ENCODE data around the gene ACTN1. TPM values are rescaled to one million over a fixed set of nuclear protein-coding genes. Genes with fewer than 3 reads are reported as not detected.

ACTN1 gene
- polyA plus RNA-seq, 10 donors: 37.5 to 58.3 (median 46.4) TPM

DNA sequence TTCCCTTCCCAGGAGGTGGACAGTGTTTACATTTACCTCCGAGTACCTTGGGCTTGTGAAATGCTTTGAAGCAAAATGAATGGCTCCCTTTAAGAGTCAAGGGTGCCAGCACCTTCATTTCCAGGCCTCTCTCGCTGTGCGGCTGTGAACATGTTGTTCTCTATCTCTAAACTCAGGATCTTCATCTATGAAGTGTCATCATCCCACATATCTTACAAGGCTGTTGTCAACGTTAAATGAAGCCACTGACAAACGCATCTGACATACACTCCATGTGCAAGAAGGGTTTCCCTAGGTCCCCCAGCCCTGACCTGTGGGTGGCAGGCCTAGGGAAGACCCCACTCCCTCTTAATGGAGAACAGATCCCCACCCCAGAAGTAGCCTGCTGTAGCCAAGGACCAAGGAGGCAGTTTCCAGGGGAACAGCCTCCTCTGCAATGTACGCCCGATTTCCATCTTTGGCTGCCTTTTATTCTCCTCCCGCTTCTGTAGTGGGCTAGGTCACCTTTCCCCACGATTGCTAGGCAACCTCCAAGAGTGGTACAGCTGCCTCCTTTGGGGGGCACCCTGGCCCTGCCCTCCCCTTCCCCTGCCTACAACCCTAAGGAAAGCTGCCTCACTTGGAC, 7.6 kb downstream of the ACTN1 start:
- DNase-seq: no peak

DNA sequence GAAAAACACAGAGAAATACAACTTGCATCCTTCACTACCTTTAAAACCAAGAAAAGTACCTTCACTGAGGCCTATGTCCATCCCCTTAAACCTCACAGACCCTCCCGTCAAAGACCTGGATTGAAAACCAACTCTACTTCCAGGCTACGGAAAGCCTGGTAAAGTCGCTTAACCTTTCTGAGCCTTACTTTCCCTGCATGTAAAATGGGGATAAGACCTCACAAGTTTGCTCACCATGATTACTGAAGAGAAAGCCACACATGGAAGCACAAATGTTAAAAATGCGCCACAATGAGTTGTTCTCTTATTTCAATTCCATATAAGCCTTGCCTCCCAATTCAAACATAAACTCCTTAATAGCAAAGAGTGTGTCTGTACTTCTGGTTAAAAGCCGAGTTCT, 8.4 kb downstream of the ACTN1 start:
- DNase-seq: no peak

DNA sequence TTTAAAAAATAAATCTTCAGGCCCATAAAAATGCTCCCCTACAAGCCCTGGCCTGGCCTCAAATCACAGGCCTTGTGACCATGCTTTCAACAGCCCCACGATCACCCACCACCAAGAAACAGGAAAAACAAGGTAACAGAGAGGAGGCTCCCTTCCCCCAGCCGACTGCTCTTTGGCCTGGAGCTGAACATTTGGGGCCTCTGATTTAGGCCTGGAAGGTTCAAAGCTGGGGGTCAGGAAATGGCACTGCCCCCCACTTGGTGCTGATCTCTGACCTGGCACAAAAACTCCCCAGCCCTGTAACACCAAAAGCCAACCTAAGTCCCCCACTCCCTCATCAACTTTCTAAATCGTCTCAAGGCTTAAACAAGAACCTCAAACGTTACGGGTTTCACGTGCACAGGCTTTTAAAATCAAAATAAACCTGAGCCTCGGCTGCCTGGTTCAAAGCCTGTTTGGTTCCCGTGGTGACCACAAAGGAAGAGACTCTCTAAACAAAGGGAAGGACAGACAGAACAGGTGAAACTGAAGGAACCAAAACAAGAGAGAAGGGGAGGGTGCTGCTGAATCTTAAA, 9.0 kb downstream of the ACTN1 start:
- DNase-seq: no peak

DNA sequence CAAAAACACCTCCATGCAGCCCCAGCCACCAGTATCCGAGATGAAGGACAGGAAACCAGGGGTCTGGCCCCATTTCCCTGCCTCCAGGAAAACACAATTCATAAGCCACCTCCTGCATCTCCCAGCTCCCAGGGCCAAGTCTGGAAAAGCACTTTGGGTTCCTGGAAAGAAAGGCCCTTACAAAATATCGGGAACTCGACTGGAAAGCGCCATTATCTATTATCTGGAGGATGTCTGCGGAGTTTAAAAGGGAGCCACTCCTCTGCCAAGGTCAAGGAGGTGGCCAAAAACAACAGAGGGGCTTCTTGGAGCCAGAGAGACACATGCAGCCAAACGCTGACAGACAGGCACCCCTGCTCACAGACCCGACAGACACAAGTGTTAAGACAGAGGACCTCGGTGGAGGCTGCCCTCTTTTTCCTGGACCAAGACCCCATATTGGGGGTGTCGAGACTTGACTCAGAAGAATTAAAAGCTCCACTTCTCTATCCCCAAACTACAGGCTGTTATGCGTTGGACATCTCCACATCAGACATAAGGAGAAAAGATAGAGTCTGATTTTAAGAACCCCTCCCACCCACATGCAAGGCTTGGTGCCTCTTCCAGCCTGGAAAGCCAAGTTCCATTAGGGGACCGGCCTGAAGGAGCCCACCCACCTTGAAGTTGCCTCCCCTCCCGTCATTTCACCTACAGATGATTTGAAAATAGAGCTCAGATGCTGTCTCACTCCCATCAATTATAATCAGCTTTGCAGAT, 9.6 kb downstream of the ACTN1 start:
- peak in 1 of 3 donors; percentile 71 for DNase-seq

DNA sequence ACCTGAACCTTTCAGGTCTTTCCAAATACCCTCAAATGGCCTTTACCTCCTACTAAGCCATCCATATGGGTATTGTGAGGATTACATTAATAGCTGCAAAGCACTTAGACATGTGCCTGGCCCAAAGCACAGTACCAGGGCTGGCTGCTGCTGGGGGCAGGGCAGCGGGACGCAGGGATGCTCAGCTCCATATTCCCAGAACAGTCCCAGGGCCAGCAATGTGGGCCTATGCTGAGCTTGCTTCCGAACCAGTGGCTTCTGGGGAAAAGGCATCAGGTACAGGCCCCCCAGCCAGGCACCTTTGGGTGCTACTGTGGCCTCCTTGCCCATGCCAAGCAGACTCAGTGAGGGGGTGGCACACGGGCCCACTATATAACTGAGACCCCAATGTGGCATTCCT, 10.4 kb downstream of the ACTN1 start:
- no peak for DNase-seq

DNA sequence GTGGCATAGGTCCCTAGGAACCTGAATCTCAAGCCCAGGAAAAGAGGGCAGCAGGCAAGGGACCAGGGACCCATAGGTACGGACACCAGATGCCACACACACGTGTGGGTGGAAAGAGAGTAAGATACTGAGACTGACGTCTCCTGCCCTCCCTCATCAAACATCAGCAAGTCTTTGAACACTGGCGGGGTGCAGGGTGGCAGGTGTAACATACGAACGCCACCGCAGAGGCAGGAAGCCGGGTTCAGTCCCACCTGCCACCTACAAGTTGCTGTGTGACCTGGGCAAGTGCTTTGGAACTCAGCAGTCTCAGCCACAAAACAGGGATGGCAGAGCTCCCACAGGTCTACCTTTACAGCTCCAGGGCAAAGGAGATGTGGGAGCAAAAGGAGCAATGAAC, 11.1 kb downstream of the ACTN1 start:
- DNase-seq: no peak

DNA sequence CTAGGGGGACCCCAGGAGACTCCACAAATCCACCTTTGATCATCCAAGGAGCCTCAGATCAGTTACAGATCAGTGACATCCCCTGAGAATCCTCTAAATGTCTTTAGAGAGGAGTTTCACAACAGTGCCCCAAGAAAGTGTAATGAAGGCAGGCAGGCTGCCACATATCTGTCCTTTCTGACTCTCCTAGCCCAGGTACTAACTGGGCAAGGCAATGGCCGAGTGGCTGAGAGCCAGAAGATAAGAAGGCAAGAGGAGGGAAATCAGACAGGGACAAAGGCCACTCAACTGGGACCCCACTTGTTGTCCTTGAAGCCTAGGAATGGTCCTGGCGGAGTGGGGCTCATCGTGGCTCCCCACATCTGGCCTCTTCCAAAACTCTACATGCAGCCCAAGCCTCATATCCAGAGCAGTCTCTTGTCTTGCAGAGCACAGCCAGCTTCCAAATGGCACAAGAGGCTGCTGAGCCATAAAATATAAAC, 11.6 kb downstream of the ACTN1 start:
- no peak for DNase-seq

DNA sequence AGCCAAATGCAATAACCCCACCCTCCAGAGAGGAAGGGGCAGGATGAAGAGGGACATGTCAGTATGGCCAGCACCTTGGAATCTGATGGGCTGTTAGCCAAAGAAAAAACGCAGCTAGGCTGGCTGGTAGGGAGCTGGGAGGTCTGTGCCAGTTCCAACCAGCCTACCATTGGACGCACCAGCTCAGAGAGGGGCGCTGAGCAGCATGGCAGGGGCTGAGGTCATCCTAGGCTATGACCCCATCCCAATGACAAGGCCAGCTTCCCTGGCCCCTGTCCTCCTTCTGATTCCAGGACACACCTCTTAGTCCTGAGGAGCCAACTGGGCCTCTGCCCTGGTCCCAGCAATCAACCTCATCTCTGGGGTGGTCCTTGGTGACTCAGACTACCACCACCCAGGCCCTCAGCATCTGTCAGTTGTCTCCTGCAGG, 12.2 kb downstream of the ACTN1 start:
- DNase-seq: no peak

DNA sequence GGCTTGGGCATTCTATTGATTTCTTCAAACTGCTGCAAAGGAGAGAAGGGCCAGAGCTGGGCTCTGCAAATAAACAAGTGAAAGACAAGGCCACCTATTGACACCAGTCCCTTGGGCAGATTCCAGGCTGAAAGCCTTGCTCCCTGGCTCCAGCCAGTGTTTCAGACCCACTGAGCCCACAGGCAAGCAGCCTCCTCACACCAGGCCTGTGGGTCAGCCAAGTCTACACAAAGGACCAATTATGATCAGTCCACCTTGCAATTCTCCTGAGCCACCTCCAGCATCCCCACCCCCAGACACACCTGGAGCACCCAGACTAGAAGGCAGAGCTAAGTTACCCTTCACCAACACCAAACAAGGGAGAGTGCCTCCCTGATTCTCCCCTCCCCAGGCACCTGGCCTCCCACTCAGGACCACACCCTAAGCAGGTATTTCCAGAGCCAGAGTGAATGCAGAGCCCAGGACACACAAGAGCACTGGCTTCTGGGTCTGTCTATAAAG, 13.8 kb downstream of the ACTN1 start:
- DNase-seq: no peak

DNA sequence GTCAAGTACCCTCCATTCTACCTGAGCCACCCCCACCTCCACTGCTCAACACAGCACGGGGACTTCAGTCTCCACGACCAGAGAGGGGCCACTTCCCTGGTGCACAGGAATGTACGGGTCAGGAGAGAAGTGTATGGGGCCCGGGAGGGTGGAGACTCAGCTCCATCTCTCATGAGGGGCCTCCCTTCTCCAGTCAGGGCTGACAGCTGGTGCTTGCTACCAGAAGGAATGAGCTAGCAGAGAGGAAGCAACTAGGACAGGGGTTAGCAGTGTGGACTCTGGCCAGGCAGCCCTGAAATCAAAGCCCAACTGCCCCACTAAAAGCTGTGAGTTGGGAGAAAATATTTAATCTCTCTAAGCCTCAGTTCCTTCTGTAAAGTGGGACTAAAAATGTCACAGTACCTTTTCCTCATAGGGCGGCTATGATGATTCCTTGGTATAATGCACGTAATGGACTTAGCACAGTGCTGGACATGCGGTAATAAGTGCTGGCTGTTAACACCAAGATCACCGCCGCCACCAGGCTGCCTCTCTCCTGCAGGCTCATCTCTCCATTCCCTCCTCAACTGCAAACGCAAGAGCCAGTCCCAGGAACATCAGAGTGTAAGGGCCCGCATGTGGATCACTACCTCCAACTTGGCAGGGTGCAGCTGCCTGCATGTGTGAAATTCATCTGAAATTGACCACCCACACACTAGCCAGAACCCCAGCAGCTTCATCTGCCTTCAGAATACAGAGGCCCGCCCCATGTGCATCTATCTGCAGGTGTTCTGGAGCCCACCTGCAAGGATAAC, 14.6 kb downstream of the ACTN1 start:
- DNase-seq: peak in 1 of 3 donors; percentile 64

DNA sequence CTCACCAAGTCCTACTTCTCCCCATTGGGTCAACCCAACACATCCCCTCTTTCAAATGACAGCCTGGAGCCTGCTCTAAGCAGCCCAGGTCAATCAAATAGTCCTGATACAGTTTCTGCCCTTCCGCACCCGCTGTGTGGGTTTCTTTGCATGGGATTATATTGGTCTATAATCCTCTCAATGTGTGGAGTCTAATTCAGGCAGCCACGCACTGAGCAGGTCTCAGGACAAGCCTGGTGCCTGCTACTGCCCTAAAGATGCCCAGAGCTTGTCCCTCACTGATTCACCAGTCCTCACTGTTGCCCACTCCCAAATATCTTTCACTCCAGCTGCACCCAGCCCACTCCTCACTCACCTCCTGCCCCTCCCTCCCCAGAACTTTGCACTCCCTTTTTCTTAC, 16.4 kb downstream of the ACTN1 start:
- DNase-seq: no peak

DNA sequence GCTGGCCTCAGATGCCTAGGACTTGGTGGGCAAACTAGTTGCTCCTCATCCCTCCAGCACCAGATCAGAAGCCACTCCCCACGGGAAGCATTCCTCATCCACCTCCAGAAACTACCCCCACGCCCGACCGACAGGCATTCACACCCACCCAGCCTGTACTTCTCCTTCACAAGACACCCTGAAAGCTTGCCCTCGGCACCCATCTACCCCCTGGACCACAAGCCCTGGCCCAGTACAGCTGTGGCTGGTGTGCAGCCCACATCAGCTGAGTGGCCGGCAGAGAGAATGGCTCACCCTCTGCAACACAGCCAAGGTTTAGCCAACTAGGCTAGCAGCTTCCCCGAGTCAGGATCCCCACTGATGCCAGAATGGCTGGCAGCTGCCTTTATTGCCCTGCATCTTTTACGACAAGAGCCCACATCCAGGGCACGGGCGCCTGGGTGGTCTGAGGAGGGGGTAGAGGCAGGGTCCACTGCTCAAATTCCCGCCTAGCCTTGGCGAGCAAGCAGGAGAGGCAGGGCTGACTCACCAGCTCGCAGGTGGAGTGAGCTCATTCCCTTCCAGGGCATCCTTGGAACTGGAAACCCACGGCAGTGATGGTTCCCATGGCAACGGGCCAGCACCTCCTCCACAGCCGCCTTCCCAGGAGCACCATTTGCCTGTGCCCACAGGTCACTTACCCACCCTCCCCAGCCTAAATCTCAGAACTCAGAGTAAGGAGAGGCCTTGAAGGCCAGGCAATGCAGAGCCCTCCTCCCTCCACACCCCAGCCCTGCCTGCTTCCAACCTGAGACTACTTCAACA, 17.1 kb downstream of the ACTN1 start:
- DNase-seq: no peak

DNA sequence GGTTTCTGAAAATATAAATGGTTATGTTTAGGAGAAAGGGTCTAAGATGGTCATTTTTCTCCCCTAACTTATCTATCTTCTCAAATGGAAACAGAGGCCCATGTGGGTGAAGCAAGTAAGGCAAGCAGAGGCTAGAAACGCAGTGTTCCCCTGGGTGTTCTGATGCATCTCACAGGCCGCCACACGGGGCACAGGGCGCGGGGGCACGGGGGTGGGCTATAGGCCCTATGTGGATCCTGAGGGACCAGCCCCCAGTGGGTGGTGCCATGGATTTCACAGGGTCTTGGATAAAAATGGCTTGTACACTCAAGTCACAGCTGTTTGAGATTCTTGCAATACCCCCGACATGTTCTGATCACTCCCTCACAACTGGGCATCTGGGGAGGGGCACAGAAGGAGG, 17.7 kb downstream of the ACTN1 start:
- DNase-seq: peak in 1 of 3 donors; percentile 5

DNA sequence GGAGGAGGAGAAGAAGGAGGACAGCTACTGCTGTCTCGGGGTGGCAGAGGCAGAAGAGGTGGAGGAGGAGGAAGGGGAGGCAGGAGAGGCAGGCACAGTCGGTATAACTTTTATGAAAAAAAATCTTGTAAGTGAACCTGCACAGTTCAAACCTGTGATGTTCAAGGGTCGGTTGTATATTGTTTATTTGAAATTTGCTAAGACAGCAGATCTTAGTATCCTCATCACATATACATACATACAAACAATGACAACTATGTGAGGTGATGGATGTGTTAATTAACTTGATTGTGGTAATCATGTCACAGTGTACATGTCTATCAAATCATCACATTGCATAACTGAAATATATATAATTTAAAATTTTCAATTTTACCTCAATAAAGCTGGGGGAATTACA, 19.0 kb downstream of the ACTN1 start:
- no peak for DNase-seq

DNA sequence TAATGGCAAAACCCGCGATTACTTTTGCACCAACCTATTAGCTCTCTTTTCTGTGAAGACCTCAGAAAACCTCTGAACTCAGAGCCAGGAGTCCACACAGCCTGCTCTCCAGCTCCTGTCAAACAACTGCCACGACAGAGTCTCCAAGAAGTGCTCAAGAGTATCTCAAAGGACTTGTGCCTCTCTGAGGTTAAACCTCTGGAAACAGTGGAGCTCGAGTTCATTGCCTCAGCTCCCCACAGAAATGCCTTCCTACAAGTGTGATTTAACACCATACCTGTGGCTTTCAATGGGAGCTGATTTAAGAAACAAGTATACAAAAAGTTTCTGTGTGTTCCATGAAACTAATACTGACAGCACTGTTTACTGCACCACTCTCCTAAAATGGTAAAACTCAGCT, 20.1 kb downstream of the ACTN1 start:
- DNase-seq: no peak

DNA sequence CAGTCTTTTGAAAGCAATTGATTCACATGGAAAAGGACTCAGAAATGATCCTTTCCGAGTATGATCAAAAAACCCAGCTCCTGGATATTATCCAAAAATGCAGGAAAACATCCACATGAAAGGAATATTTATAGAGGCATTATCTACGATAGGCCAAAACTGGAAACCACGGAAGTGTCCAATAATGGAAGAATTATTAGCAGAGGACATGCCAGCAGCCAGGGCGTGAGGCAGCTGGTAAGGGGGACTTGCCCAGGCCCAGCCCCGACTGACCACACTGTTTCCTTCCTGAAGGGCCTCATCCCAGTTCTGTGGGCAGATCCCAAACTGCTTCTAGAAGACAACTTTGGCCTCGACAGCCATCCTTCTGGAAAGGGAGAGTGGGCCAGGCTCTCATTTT, 20.5 kb downstream of the ACTN1 start:
- DNase-seq: peak in 1 of 3 donors; percentile 13

DNA sequence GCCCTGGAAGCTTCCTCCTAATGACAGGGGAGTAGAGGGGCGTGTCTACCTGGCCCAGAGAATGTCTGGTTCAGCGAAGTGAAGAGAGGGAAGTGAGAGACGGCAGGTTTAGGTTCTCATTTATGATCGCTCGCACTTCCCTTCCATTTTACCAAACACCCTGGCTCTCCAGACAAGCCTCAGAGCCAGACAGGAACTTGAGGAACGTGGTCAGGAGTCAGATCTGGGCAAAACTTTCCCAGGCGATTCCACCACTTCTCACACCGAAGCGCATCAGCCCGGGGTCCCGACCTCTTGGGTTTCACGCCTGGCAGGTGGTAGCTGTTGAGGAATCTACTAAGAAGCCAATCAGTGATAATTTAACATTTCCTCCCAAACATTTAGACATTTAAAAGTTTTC, 21.3 kb downstream of the ACTN1 start:
- DNase-seq: no peak

DNA sequence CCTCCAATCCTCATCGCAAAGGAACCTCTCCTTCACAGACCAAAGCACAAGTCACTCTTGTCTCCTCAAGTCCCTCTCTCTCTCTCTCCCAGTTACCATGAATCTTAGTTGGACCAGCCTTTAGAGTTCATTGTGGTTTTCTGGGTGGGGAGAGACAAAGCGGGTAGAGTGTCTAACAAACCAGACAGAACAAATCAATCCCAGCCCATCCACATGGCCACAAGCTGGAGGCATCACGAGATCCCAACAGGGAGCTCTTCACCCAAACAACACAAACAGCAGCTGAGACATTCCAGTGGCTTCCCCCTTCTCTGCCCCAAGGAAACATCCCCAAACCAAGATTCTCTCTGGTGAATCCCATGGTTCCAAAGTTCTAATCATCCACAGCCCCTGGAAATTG, 22.4 kb downstream of the ACTN1 start:
- DNase-seq: no peak

DNA sequence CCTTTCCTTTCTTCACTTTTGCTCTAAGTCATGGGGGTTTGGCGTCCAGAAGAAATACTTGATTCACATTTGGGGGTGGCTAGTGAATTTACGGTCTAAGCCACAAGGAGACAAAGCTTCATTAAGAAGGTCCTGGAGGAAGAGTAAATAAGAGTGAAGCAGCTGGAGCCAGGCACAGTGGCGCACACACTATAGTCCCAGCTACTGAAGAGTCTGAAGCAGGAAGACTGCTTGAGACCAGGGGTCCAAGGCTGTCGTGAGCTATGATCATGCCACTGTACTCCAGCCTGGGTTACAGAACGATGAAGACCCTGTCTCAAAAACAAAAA, 23.3 kb downstream of the ACTN1 start:
- no peak for DNase-seq

DNA sequence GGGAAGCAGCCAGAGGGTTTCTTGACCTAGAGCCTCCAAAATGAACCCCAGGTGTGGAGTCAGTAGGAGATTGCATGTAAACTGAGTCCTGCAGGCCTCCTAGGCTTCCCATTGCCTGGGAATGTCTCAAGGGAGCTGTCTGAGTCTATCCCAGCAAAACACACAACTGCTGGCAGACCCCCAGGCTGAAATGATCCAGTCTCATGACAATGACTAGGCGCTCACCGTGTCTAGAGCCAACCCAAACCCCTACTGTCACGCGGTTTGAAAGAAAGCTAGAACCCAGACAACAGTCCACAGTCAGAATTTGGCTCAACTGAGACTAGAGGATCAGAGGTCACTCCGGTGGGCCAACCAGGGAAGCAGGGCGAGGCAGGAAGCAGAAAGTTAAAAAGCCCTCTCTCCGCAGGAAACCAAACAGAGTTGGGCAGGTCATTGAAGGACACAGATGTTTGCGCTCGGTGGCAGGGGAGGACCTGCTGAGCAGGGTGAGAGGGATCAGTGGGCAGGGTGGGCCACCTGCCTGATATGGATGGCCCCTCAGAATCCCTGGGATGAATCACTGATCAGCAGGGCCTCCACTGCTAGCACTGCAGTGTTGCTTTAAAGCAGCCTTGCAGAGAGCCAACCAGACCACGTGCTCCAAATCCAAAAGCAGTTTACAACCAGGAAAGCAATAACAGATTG, 23.8 kb downstream of the ACTN1 start:
- DNase-seq: peak in 1 of 3 donors; percentile 73

DNA sequence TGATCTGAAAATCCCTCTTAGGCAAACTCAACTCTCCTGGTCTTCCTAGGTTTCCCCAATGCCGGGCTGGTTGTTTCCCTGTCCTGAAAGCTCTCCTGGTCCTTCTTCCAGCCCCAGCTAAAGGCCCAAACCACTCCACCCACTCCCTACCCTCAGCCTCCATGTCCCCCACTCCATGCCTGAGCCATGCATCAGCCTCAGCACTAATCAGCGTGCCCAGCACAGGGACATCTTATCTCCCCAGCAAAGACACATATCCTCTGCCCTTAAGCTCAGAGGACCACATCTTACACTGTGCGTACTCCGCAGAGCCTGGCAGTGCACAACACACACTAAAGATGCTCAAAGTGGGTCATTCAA, 25.9 kb downstream of the ACTN1 start:
- DNase-seq: no peak
